Fibroblast of villous mesenchyme (primary cell): Measurements from ENCODE around the gene NRXN3. TPM values are rescaled to one million over a fixed set of nuclear protein-coding genes. Genes with fewer than 3 reads are reported as not detected.
A peak's percentile ranks its signal among the peaks of the same experiment; 100 is the strongest.

Experiments used
- DNase-seq: peaks from one replicate; pipeline ENCODE4 v3.0.0-alpha.2; 2010; ENCODE audit warnings: low read depth
- H3K4me3 ChIP-seq: 2 replicates; pipeline ENCODE4 v1.5.1; 2011; ENCODE audit warnings: low read depth, mild to moderate bottlenecking, low read length
- total RNA-seq: library from RNA; depleted of rRNA; stranded (reverse); fragments of >200 nt; gene quantifications from 2 replicates; pipeline ENCODE4 v1.2.3, GENCODE V29; 2012
- TF ChIP-seq, protein P1 (sequence below): IDR thresholded peaks from 2 replicates; pipeline ENCODE4 v1.5.1; 2012; ENCODE audit warnings: low read depth, mild to moderate bottlenecking, low read length; ENCODE audit not compliant: insufficient read depth

The NRXN3 gene
- total RNA-seq, 1 donor: 7.3 TPM

DNA sequence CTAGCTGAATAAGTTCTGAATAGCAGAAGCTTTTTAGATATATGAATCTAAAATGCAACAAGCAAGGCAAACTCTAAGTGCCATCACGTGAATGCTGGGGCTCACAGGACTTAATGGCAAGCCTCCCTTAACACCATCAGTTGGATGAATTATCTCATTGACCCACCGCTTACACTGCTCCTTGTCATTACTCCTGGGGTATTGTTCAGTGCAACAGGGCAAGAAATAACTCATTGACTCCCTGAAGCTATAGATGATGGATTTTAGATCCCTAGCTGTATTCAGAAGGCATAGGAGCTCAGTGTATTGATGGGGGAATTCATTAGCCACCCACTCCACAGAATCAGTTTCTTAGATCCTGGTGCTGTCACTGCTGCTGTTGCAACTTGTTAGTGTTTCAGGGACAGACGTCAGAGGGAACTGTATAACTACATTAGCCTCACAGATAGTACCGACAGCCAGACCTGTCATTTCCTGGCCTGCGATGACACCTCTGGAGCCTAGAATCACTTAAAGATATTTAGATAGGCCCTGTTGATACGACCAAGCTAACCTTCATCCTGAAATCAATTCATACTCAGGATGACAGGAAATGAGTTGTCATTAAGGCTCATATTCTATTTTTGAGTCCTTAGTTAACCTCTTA is 1305.8 kb downstream of the NRXN3 start:
- H3K4me3 ChIP-seq: no peak overlapping the region
- DNase-seq: no peak
- TF ChIP-seq, protein P1, sequence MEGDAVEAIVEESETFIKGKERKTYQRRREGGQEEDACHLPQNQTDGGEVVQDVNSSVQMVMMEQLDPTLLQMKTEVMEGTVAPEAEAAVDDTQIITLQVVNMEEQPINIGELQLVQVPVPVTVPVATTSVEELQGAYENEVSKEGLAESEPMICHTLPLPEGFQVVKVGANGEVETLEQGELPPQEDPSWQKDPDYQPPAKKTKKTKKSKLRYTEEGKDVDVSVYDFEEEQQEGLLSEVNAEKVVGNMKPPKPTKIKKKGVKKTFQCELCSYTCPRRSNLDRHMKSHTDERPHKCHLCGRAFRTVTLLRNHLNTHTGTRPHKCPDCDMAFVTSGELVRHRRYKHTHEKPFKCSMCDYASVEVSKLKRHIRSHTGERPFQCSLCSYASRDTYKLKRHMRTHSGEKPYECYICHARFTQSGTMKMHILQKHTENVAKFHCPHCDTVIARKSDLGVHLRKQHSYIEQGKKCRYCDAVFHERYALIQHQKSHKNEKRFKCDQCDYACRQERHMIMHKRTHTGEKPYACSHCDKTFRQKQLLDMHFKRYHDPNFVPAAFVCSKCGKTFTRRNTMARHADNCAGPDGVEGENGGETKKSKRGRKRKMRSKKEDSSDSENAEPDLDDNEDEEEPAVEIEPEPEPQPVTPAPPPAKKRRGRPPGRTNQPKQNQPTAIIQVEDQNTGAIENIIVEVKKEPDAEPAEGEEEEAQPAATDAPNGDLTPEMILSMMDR: no peak

DNA sequence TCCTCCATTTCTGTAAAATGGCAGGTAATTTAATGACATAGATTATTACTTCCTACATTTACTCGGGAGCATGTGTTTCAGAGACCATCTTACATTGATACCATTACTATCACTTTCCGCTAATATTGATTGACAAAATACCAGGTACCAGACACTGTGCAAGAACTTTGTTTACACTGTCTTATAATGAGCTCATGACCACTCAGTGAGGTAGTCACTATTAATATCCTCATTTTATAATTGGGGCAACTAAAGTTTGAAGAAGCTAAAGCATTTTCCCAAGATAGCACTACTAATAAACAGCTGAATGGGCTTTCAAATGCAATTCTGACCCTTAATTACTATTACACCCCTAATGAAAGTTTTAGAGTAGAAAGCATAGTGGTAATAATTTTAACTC is 1306.4 kb downstream of the NRXN3 start:
- TF ChIP-seq, protein P1: no peak
- H3K4me3 ChIP-seq: no peak overlapping the region
- no peak for DNase-seq

- DNase-seq: no peak
- no peak overlapping the region for H3K4me3 ChIP-seq
- TF ChIP-seq, protein P1: no peak
Measured at GRCh38 chr14:79480212-79480611, 1310.0 kb downstream of the NRXN3 start.

GRCh38 chr14:79482825-79483224 is 1312.7 kb downstream of the NRXN3 start:
- no peak for DNase-seq
- H3K4me3 ChIP-seq: no peak overlapping the region
- TF ChIP-seq, protein P1: no peak

DNA sequence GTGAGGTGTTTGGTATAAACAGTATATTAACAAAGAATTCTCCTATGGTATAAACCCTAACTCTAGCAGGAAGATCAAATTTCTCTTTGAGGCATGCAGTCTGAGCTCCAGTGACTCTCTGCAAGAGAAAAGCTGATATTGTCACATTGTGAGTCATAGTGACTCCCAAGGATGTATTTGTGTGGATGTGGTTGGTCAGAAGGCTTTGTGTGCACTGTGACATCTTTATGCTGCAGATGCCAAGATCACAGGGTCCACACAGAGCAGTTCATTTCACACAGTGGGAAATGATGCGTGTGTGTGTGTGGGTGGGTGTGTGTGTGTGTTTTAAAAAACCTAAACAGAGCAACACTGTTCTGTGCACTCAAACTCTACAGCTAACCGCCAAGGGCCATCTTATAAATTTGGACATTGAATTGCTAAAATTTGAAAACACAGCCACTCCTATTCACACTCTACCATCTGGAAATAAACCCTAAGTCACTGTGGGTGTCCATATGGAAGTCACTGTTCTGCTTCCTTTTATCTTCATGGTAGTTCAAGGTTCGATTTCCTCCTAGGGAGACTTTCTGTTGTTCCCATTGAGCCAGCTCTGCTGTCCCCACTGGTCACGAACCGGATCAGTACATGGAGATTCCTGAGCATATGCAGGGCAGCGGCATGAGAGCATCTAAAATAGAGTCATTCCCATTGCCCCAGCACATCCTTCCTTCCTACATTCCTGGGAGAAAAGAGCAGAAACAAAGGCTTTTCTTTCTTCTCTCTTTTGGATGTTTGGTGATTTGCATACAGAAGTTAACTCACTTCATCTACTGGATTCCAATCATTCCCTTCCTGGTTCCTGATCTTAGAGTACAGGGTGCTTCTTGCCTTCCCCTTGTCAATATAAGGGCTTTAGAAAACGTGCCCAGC is 1313.6 kb downstream of the NRXN3 start:
- peak; percentile 24 for DNase-seq
- TF ChIP-seq, protein P1: no peak
- H3K4me3 ChIP-seq: no peak overlapping the region

- TF ChIP-seq, protein P1: no peak
- DNase-seq: no peak
- no peak overlapping the region for H3K4me3 ChIP-seq
Measured at GRCh38 chr14:79487632-79488031, 1317.5 kb downstream of the NRXN3 start.

DNA sequence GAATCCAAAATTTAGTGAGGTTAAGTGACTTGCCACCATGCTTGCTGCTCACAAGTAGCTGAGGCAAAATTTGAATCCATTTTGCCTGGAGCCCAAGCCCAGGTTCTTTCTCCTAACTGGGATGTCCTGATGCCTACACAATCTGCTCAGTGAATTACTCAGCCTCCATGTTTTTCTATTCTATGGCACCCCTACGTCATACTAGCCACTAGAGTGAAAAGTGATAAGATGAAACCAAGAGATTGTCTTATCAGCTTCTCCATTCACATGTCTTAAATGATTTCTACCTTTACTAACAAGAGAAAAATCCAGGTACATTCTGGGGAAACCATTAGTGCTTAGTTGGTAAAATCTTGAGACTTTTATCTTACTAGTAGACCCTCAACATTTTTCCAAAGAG is 1321.0 kb downstream of the NRXN3 start:
- H3K4me3 ChIP-seq: no peak overlapping the region
- TF ChIP-seq, protein P1: no peak
- DNase-seq: no peak
